ENCODE measurements around the gene CAMP. TPM values are rescaled to one million over a fixed set of nuclear protein-coding genes. Genes with fewer than 3 reads are reported as not detected.
"Not testable (repeated sequence)": the region's sequence is repeated elsewhere in the genome, so short reads cannot be mapped to it uniquely, and the experiment has no call there.

The CAMP gene
- total and polyA plus RNA-seq, 4 donors: 0.55 to 17.2 TPM; not detected in 2

DNA sequence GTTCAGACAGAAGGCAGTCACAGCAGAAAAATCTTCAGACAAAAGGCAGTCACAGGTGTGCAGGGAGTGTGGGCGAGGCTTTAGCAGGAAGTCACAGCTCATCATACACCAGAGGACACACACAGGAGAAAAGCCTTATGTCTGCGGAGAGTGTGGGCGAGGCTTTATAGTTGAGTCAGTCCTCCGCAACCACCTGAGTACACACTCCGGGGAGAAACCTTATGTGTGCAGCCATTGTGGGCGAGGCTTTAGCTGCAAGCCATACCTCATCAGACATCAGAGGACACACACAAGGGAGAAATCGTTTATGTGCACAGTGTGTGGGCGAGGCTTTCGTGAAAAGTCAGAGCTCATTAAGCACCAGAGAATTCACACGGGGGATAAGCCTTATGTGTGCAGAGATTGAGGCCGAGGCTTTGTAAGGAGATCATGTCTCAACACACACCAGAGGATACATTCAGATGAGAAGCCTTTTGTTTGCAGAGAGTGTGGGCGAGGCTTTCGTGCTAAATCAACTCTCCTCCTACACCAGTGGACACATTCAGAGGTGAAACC, 45.2 kb downstream of the CAMP start:
- no peak overlapping the region for H3K27ac ChIP-seq (ENCODE audit: low read depth, low read length)
- 96% methylated on average over 4 of the region's 13 CpGs for WGBS (ENCODE audit: insufficient coverage)
- H3K27me3 ChIP-seq (ENCODE audit: control insufficient read depth, insufficient read depth, low read length): no peaks in the 10 kb centered on the region
- H3K4me3 ChIP-seq (ENCODE audit: low read depth, low read length): no peak overlapping the region
- H3K4me1 ChIP-seq (ENCODE audit: control insufficient read depth, insufficient read depth, low read length): no peaks in the 10 kb centered on the region
- DNase-seq (ENCODE audit: low read depth in 4 of 6, low spot score in 6 of 6): peak in 2 of 6 donors; percentile 7 to 60
- peaks cover 27% of the 10 kb centered on the region for H3K36me3 ChIP-seq (ENCODE audit: control insufficient read depth, insufficient read depth, low read length)
- no peaks in the 10 kb centered on the region for H3K9me3 ChIP-seq (ENCODE audit: control insufficient read depth, insufficient read depth, low read length)

DNA sequence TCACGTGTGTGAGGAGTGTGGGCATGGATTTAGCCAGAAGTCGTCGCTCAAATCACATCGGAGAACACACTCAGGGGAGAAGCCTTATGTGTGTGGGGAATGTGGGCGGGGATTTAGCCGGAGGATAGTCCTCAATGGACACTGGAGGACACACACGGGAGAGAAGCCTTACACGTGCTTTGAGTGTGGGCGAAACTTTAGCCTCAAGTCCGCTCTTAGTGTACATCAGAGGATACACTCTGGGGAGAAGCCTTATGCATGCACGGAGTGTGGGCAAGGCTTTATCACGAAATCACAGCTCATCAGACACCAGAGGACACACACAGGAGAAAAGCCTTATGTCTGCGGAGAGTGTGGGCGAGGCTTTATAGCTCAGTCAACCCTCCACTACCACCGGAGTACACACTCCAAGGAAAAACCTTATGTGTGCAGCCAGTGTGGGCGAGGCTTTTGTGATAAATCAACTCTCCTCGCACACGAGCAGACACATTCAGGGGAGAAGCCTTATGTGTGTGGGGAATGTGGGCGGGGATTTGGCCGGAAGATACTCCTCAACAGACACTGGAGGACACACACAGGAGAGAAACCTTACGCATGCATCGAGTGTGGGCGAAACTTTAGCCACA, 45.8 kb downstream of the CAMP start:
- Histone ChIP-seq H3K36me3 (ENCODE audit: control insufficient read depth, insufficient read depth, low read length) (peaks cover 25% of the 10 kb centered on the region), H3K27me3 (ENCODE audit: control insufficient read depth, insufficient read depth, low read length) (no peaks in the 10 kb centered on the region), H3K4me1 (ENCODE audit: control insufficient read depth, insufficient read depth, low read length) (no peaks in the 10 kb centered on the region), H3K27ac (ENCODE audit: low read depth, low read length) (no peak overlapping the region), H3K4me3 (ENCODE audit: low read depth, low read length) (no peak overlapping the region), H3K9me3 (ENCODE audit: control insufficient read depth, insufficient read depth, low read length) (no peaks in the 10 kb centered on the region)
- 82% methylated on average over 12 of the region's 23 CpGs for WGBS (ENCODE audit: insufficient coverage)
- no peak for DNase-seq (ENCODE audit: low read depth in 4 of 6, low spot score in 6 of 6)

DNA sequence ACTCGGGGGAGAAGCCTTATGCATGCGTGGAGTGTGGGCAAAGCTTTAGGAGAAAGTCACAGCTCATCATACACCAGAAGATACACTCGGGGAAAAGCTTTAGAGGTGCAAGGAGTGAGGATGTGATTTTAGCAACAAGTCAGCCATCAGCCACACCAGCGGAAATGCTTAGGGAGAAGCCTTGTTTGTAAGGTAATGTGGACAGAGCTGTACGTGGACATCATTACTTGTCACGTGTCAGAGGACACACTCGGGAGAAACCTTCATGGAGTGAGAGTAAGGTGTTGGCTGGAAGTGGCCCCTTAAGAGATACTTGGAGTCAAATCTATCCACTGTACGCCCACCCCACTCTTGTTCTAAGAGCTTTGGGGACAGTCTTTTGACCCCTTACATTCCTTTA, 46.3 kb downstream of the CAMP start:
- no peaks in the 10 kb centered on the region for H3K27me3 ChIP-seq (ENCODE audit: control insufficient read depth, insufficient read depth, low read length)
- H3K27ac ChIP-seq (ENCODE audit: low read depth, low read length): no peak overlapping the region
- DNase-seq (ENCODE audit: low read depth in 4 of 6, low spot score in 6 of 6): no peak
- H3K4me1 ChIP-seq (ENCODE audit: control insufficient read depth, insufficient read depth, low read length): no peaks in the 10 kb centered on the region
- 100% methylated on average over 3 of the region's 8 CpGs for WGBS (ENCODE audit: insufficient coverage)
- H3K9me3 ChIP-seq (ENCODE audit: control insufficient read depth, insufficient read depth, low read length): no peaks in the 10 kb centered on the region
- no peak overlapping the region for H3K4me3 ChIP-seq (ENCODE audit: low read depth, low read length)
- H3K36me3 ChIP-seq (ENCODE audit: control insufficient read depth, insufficient read depth, low read length): peaks cover 22% of the 10 kb centered on the region

DNA sequence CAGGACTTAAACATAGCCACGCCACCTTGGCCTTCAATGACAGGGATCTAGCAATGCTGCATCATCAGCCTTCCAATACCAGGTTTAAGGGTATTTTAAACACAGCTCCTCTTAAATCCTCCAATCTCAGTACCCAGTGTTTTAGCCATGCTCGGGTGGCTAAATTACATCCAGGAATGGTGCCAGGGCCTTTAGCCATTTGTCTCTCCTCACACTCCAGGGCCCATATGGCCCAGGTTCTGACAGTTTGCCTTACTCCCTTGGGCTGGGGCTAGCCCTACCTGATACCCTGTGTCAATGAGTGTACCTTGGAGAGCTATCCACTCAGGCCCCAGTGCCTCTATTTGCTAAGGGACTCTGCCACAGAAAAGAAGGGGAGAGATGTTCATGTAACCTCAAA, 47.0 kb downstream of the CAMP start:
- WGBS (ENCODE audit: insufficient coverage): 89% methylated on average over 1 of the region's 2 CpGs
- Histone ChIP-seq H3K27ac (ENCODE audit: low read depth, low read length) (no peak overlapping the region), H3K4me3 (ENCODE audit: low read depth, low read length) (no peak overlapping the region), H3K4me1 (ENCODE audit: control insufficient read depth, insufficient read depth, low read length) (no peaks in the 10 kb centered on the region), H3K27me3 (ENCODE audit: control insufficient read depth, insufficient read depth, low read length) (no peaks in the 10 kb centered on the region), H3K9me3 (ENCODE audit: control insufficient read depth, insufficient read depth, low read length) (no peaks in the 10 kb centered on the region), H3K36me3 (ENCODE audit: control insufficient read depth, insufficient read depth, low read length) (peaks cover 22% of the 10 kb centered on the region)
- no peak for DNase-seq (ENCODE audit: low read depth in 4 of 6, low spot score in 6 of 6)

DNA sequence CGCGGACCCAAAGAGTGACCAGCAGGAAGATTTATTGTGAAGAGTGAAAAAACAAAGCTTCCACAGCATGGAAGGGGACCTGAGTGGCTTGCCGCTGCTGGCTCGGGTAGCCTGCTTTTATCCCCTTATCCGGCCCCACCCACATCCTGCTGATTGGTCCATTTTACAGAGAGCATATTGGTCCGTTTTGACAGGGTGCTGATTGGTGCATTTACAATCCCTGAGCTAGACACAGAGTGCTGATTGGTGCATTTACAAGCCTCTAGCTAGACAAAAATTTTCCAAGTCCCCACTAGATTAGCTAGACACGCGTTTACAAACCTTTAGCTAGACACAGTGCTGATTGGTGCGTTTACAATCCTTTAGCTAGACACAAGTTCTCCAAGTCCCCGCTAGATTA, 47.9 kb downstream of the CAMP start:
- not testable (repeated sequence) for H3K4me1 ChIP-seq (ENCODE audit: control insufficient read depth, insufficient read depth, low read length); H3K27ac ChIP-seq (ENCODE audit: low read depth, low read length); H3K27me3 ChIP-seq (ENCODE audit: control insufficient read depth, insufficient read depth, low read length); DNase-seq (ENCODE audit: low read depth in 4 of 6, low spot score in 6 of 6); H3K9me3 ChIP-seq (ENCODE audit: control insufficient read depth, insufficient read depth, low read length); H3K4me3 ChIP-seq (ENCODE audit: low read depth, low read length)
- 94% methylated on average over 10 of the region's 10 CpGs for WGBS (ENCODE audit: insufficient coverage)
- H3K36me3 ChIP-seq (ENCODE audit: control insufficient read depth, insufficient read depth, low read length): peaks cover 21% of the 10 kb centered on the region

DNA sequence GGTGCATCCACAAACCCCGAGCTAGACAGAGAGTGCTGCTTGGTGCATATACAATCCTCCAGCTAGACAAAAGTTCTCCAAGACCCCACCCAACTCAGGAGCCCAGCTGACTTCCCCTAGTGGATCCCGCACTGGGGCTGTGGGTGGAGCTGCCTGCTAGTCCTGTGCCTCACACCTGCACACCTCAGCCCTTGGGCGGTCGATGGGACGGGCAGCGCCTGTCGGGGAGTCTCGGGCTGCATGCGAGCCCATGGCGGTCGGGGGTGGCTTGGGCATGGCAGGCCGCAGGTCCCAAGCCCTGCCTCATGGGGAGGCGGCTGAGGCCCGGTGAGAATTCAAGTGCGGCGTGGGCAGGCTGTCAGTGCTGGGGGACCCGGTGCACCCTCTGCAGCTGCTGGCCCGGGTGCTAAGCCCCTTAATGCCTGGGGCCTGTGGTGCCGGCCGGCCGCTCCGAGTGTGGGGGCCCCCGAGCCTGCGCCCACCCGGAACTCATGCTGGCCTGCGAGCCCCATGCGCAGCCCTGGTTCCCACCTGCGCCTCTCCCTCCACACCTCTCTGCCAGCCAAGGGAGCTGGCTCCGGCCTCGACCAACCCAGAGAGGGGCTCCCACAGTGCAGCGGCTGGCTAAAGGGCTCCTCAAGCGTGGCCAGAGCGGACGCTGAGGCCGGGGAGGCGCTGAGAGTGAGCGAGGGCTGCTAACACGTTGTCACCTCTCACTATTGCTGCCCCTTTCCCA, 48.6 kb downstream of the CAMP start:
- Histone ChIP-seq H3K27me3 (ENCODE audit: control insufficient read depth, insufficient read depth, low read length) (no peaks in the 10 kb centered on the region), H3K4me1 (ENCODE audit: control insufficient read depth, insufficient read depth, low read length) (no peaks in the 10 kb centered on the region), H3K9me3 (ENCODE audit: control insufficient read depth, insufficient read depth, low read length) (no peaks in the 10 kb centered on the region), H3K36me3 (ENCODE audit: control insufficient read depth, insufficient read depth, low read length) (peaks cover 18% of the 10 kb centered on the region), H3K4me3 (ENCODE audit: low read depth, low read length) (no peak overlapping the region), H3K27ac (ENCODE audit: low read depth, low read length) (no peak overlapping the region)
- WGBS (ENCODE audit: insufficient coverage): 98% methylated on average over 33 of the region's 38 CpGs
- DNase-seq (ENCODE audit: low read depth in 4 of 6, low spot score in 6 of 6): no peak

DNA sequence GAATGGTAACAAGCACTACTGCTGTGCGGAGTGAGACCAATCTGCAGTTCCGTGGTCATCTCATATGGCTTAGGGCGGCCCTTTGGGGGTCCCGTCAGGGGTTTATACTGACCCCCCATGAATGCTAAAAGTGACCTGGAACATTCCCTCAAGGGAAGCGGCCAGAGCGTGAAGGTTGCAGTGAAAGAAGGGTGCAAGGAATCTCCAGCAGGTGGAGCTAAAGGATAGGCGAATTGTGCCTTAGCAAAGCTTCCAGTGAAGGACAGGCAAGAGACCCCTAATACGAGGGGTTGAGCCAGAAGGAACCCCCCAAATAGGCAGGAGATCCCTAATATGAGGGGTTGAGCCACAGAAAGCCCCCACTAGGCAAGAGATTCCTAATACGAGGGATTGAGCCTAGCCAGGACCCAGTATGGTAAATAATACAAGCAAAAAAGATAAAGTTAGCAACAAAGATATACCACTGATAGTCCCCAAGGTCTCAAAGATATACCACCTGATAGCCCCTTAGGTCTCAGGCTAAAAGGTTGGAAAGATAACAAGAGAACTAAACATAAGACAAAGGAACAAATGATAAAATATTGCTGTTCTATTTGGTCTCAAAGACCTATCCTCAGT, 50.4 kb downstream of the CAMP start:
- Histone ChIP-seq H3K36me3 (ENCODE audit: control insufficient read depth, insufficient read depth, low read length) (peaks cover 18% of the 10 kb centered on the region), H3K9me3 (ENCODE audit: control insufficient read depth, insufficient read depth, low read length) (no peaks in the 10 kb centered on the region), H3K4me3 (ENCODE audit: low read depth, low read length) (no peak overlapping the region), H3K4me1 (ENCODE audit: control insufficient read depth, insufficient read depth, low read length) (no peaks in the 10 kb centered on the region), H3K27me3 (ENCODE audit: control insufficient read depth, insufficient read depth, low read length) (no peaks in the 10 kb centered on the region), H3K27ac (ENCODE audit: low read depth, low read length) (no peak overlapping the region)
- 19% methylated on average over 8 of the region's 9 CpGs for WGBS (ENCODE audit: insufficient coverage)
- peak; percentile 40 to 90 (median 56) for DNase-seq (ENCODE audit: low read depth in 4 of 6, low spot score in 6 of 6)

DNA sequence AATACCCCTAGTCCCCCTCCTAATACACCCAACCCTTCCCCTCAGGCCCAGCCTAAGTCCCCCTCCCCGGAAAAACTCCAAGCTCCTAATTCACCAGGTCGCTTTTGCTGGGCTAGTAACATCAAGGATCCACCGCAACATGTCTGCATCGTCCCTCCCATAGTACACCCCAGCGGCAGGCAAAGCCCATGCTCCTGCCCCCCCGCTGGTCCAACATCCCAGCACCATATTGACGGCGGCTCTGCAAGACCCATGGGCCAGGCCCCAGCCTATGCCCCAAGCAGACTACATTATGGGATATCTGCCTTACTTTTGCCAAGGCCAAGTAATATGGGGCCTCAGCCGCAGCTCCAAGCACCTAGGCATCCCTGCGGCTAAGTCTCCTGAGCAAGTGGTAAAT, 51.2 kb downstream of the CAMP start:
- Histone ChIP-seq H3K27me3 (ENCODE audit: control insufficient read depth, insufficient read depth, low read length) (no peaks in the 10 kb centered on the region), H3K27ac (ENCODE audit: low read depth, low read length) (no peak overlapping the region), H3K9me3 (ENCODE audit: control insufficient read depth, insufficient read depth, low read length) (no peaks in the 10 kb centered on the region), H3K36me3 (ENCODE audit: control insufficient read depth, insufficient read depth, low read length) (peaks cover 13% of the 10 kb centered on the region), H3K4me1 (ENCODE audit: control insufficient read depth, insufficient read depth, low read length) (no peaks in the 10 kb centered on the region), H3K4me3 (ENCODE audit: low read depth, low read length) (no peak overlapping the region)
- 94% methylated on average over 10 of the region's 10 CpGs for WGBS (ENCODE audit: insufficient coverage)
- DNase-seq (ENCODE audit: low read depth in 4 of 6, low spot score in 6 of 6): no peak

All from spinal cord (tissue), 10 donors.